ENCODE results near the gene SCNM1. TPM values are rescaled to one million over a fixed set of nuclear protein-coding genes. Genes with fewer than 3 reads are reported as not detected.
"Not testable (repeated sequence)": the region's sequence is repeated elsewhere in the genome, so short reads cannot be mapped to it uniquely, and the experiment has no call there.

The SCNM1 gene
- total RNA-seq, 4 donors from 2014 or later = 20.5 to 42.6 (median 31.2) TPM

GRCh38 chr1:151192047-151192446, 26.1 kb downstream of the SCNM1 start:
- Histone ChIP-seq H3K9me3 (no peaks in the 10 kb centered on the region), H3K27me3 (no peaks in the 10 kb centered on the region), H3K27ac (no peak overlapping the region), H3K36me3 (no peaks in the 10 kb centered on the region), H3K4me3 (no peak overlapping the region), H3K4me1 (peaks cover 4 to 37% (median 22%) of the 10 kb centered on the region in 4 donors)
- whole genome bisulfite sequencing, 2 donors = 74 to 81% methylated on average over 7 of the region's 7 CpGs
- TF ChIP-seq POLR2A (IDR thresholded peaks at IDR 0.05) (no peak), EP300 (IDR thresholded peaks at IDR 0.05) (no peak)
- TF ChIP-seq, protein P1, sequence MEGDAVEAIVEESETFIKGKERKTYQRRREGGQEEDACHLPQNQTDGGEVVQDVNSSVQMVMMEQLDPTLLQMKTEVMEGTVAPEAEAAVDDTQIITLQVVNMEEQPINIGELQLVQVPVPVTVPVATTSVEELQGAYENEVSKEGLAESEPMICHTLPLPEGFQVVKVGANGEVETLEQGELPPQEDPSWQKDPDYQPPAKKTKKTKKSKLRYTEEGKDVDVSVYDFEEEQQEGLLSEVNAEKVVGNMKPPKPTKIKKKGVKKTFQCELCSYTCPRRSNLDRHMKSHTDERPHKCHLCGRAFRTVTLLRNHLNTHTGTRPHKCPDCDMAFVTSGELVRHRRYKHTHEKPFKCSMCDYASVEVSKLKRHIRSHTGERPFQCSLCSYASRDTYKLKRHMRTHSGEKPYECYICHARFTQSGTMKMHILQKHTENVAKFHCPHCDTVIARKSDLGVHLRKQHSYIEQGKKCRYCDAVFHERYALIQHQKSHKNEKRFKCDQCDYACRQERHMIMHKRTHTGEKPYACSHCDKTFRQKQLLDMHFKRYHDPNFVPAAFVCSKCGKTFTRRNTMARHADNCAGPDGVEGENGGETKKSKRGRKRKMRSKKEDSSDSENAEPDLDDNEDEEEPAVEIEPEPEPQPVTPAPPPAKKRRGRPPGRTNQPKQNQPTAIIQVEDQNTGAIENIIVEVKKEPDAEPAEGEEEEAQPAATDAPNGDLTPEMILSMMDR (IDR thresholded peaks at IDR 0.05) = no peak
- DNase-seq (ENCODE audit: low spot score in 2 of 2) = no peak

- Histone ChIP-seq H3K9me3 (no peaks in the 10 kb centered on the region), H3K27ac (no peak overlapping the region), H3K27me3 (no peaks in the 10 kb centered on the region), H3K4me3 (no peak overlapping the region), H3K36me3 (no peaks in the 10 kb centered on the region), H3K4me1 (peaks cover 4 to 31% (median 20%) of the 10 kb centered on the region in 4 donors)
- no peak for DNase-seq (ENCODE audit: low spot score in 2 of 2)
- WGBS, 2 donors = 76% methylated on average over 6 of the region's 6 CpGs
- TF ChIP-seq, protein P1 (IDR thresholded peaks at IDR 0.05) = no peak
- TF ChIP-seq POLR2A (IDR thresholded peaks at IDR 0.05) (no peak), EP300 (IDR thresholded peaks at IDR 0.05) (no peak)
Observed at GRCh38 chr1:151193304-151193703, 27.4 kb downstream of the SCNM1 start.

GRCh38 chr1:151193856-151194255, 27.9 kb downstream of the SCNM1 start:
- 68 to 76% methylated on average over 1 of the region's 1 CpG for WGBS, 2 donors
- no peak for TF ChIP-seq POLR2A (IDR thresholded peaks at IDR 0.05)
- TF ChIP-seq EP300 (IDR thresholded peaks at IDR 0.05) = no peak
- TF ChIP-seq, protein P1 (IDR thresholded peaks at IDR 0.05) = no peak
- Histone ChIP-seq H3K4me1 (peaks cover 4 to 26% (median 15%) of the 10 kb centered on the region in 4 donors), H3K27me3 (no peaks in the 10 kb centered on the region), H3K36me3 (no peaks in the 10 kb centered on the region), H3K27ac (no peak overlapping the region), H3K9me3 (no peaks in the 10 kb centered on the region), H3K4me3 (no peak overlapping the region)
- DNase-seq (ENCODE audit: low spot score in 2 of 2) = no peak

DNA sequence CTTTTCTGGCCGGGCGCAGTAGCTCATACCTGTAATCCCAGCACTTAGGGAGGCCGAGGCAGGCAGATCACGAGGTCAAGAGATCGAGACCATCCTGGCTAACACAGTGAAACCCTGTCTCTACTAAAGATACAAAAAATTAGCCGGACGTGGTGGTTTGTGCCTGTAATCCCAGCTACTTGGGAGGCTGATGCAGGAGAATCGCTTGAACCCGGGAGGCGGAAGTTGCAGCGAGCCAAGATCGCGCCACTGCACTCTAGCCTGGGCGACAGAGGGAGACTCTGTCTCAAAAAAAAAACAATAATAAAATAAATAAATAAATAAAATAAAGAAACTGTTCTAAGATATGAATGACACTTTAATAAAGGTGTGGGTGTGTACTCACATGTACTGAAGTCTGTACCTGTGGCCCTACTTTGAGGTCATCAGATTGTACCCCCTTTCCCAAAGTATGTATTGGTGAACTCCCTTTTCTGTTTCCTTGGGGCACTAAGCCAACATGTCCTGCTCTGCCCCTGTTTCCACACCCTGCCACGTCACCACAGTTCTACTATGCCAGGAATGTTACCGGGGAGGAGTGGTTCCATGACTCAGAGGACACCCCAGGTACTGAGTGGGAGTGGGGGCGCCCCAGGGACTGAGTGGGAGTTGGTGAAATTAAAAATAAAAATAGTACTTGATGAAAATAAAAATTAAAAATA, 29.1 kb downstream of the SCNM1 start:
- H3K9me3 ChIP-seq, H3K36me3 ChIP-seq, H3K27me3 ChIP-seq, H3K4me3 ChIP-seq: not testable (repeated sequence)
- DNase-seq (ENCODE audit: low spot score in 2 of 2) = peak; percentile 43 to 48
- peaks cover 0 to 27% (median 15%) of the 10 kb centered on the region in 4 donors for H3K4me1 ChIP-seq
- H3K27ac ChIP-seq = peak overlapping the region in 2 of 4 donors; percentile 48 to 68
- whole genome bisulfite sequencing, 2 donors = 76 to 80% methylated on average over 17 of the region's 17 CpGs

- no peaks in the 10 kb centered on the region for H3K9me3 ChIP-seq
- DNase-seq (ENCODE audit: low spot score in 2 of 2) = peak; percentile 42 to 91
- WGBS, 2 donors = 31 to 43% methylated on average over 14 of the region's 14 CpGs
- H3K36me3 ChIP-seq = no peaks in the 10 kb centered on the region
- peaks cover 0 to 34% (median 22%) of the 10 kb centered on the region in 4 donors for H3K4me1 ChIP-seq
- H3K27me3 ChIP-seq = no peaks in the 10 kb centered on the region
- H3K4me3 ChIP-seq = peak overlapping the region in 1 of 4 donors; percentile 6
- TF ChIP-seq POLR2A (IDR thresholded peaks at IDR 0.05) (no peak), EP300 (IDR thresholded peaks at IDR 0.05) (peak in 1 of 2 donors; percentile 27)
- TF ChIP-seq, protein P1 (IDR thresholded peaks at IDR 0.05) = peak; percentile 33 to 65 (median 47)
- peak overlapping the region in 3 of 4 donors; percentile 44 to 68 (median 48) for H3K27ac ChIP-seq
Observed at GRCh38 chr1:151196292-151196800, 30.4 kb downstream of the SCNM1 start.
